Measurements from ENCODE around the gene ZMPSTE24.
"Not testable (repeated sequence)": the region's sequence is repeated elsewhere in the genome, so short reads cannot be mapped to it uniquely, and the experiment has no call there.

The ZMPSTE24 gene

DNA sequence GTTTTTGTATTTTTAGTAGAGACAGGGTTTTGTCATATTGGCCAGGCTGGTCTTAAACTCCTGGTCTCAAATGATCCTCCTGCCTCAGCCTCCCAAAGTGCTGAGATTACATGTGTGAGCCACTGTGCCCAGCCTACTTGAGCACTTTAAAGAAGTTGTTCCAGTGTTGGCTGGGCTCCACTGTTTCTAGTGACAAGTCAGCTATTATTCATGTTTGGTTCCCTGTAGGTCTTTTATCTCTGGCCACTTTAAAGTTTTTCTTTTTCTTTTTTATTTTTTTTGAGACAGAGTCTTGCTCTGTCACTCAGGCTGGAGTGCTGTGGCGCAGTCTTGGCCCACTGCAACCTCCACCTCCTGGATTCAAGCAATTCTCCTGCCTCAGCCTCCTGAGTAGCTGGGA lies 73.4 kb downstream of the ZMPSTE24 start:
- DNase-seq, result not testable (repeated sequence)

- no peak for DNase-seq
These were observed 74.7 kb downstream of the ZMPSTE24 start for GRCh38 chr1:40332695-40333094.

GRCh38 chr1:40337443-40337842 lies 79.4 kb downstream of the ZMPSTE24 start:
- DNase-seq, result no peak

DNA sequence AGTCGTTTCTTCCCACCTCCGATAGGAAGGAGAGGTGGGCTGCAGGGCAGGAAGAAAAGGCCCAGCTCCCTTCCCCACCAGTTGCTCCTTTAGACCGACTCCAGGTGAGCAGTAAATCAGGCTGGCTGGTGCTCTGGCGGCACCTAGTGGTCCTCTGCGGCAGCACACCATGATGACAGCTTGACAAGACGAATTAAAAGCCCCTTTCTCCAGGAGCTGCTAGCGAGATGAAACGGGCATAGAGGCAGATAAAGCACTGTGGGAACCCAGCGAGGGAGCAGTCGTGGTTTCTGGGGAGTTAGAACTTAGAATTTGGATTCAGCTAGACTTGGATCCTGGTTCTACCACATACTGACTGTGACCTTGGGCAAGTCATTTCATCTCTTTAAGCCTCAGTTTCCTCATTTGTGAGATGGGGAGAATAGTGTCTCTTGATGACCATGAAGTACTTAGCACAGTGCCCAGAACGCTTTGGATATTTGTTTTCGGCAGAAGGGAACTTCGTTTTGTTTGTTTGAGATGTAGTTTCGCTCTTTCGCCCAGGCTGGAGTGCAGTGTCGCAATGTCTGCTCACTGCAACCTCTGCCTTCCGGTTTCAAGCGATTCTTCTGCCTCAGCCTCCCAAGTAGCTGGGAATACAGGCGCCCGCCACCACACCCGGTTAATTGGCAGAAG lies 80.8 kb downstream of the ZMPSTE24 start:
- DNase-seq, result peak; percentile 49

GRCh38 chr1:40339420-40340323 lies 81.6 kb downstream of the ZMPSTE24 start:
- DNase-seq, result no peak

- DNase-seq, result no peak
These were observed 83.7 kb downstream of the ZMPSTE24 start for GRCh38 chr1:40341491-40342380.

DNA sequence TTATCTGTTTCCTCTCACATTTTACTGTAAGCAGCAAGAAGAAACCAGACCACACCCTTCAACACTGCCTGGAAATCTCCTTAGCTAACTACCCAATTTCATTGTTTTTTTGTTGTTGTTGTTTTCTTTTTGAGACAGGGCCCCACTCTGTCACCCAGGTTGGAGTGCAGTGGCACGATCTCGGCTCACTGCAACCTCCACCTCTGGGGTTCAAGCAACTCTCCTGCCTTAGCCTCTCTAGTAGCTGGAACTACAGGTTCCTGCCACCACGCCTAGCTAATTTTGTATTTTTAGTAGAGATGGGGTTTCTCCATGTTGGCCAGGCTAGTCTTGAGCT lies 84.3 kb downstream of the ZMPSTE24 start:
- DNase-seq, result not testable (repeated sequence)
